ENCODE measurements around the gene CSKMT. TPM values are rescaled to one million over a fixed set of nuclear protein-coding genes. Genes with fewer than 3 reads are reported as not detected.

The CSKMT gene
- total RNA-seq, 2 experiments from 2014 or later, result 17.8 to 18.8 TPM

- CTCF ChIA-PET, result interaction anchor here (2.7 kb wide), 1 partner anchor 11 kb away, joined by 8 read pairs; the partner anchor contains the start of genes LBHD1 and UQCC3
- peaks cover 18% of the 10 kb centered on the region for H3K36me3 Mint-ChIP-seq (ENCODE audit: low read depth)
- POLR2A ChIA-PET, result no interaction called here
Measured at GRCh38 chr11:62682518-62682917, 17.4 kb downstream of the CSKMT start.

GRCh38 chr11:62687508-62688396 lies 22.6 kb downstream of the CSKMT start:
- POLR2A ChIA-PET, result interaction anchor here (1.0 to 1.6 kb wide), 3 partner anchors 18 to 35 kb away, joined by 3 to 5 read pairs (median 3); partner anchors contain the start of genes C11orf98, CSKMT and INTS5
- Histone ChIP-seq H3K27me3 (ENCODE audit: control insufficient read depth in 1 of 2, insufficient read depth in 2 of 2, low read length in 2 of 2) (peaks cover 10 to 11% of the 10 kb centered on the region in 2 experiments), H3K4me3 (ENCODE audit: low read length) (no peak overlapping the region), H3K9me3 (ENCODE audit: control insufficient read depth in 1 of 2, insufficient read depth in 1 of 2, low read length in 2 of 2) (peaks cover 0 to 6% of the 10 kb centered on the region in 2 experiments), H3K36me3 (ENCODE audit: insufficient read depth, low read length) (peaks cover 21% of the 10 kb centered on the region), H3K27ac (ENCODE audit: low read depth in 1 of 2, low read length in 2 of 2) (no peak overlapping the region), H3K4me1 (ENCODE audit: insufficient read depth, low read length) (no peaks in the 10 kb centered on the region)
- ATAC-seq (ENCODE audit: poor library complexity) (no peak), DNase-seq (no peak)
- Mint-ChIP-seq H3K4me3 (no peak overlapping the region), H3K27me3 (peaks cover 11% of the 10 kb centered on the region), H3K36me3 (ENCODE audit: low read depth) (peaks cover 19% of the 10 kb centered on the region), H3K9me3 (no peaks in the 10 kb centered on the region), H3K4me1 (ENCODE audit: low read depth) (no peaks in the 10 kb centered on the region), H3K27ac (no peak overlapping the region)
- intact Hi-C loops (cut with DNase I, micrococcal nuclease), result no loop called here
- CTCF ChIA-PET, result no interaction called here
- TF ChIP-seq, protein P1, sequence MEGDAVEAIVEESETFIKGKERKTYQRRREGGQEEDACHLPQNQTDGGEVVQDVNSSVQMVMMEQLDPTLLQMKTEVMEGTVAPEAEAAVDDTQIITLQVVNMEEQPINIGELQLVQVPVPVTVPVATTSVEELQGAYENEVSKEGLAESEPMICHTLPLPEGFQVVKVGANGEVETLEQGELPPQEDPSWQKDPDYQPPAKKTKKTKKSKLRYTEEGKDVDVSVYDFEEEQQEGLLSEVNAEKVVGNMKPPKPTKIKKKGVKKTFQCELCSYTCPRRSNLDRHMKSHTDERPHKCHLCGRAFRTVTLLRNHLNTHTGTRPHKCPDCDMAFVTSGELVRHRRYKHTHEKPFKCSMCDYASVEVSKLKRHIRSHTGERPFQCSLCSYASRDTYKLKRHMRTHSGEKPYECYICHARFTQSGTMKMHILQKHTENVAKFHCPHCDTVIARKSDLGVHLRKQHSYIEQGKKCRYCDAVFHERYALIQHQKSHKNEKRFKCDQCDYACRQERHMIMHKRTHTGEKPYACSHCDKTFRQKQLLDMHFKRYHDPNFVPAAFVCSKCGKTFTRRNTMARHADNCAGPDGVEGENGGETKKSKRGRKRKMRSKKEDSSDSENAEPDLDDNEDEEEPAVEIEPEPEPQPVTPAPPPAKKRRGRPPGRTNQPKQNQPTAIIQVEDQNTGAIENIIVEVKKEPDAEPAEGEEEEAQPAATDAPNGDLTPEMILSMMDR (IDR thresholded peaks at IDR 0.05), result no peak

More at GRCh38 chr11:62682518-62682917, 17.4 kb downstream of the CSKMT start:
- Histone ChIP-seq H3K27ac (ENCODE audit: low read depth in 1 of 2, low read length in 2 of 2) (no peak overlapping the region), H3K4me3 (ENCODE audit: low read length) (no peak overlapping the region), H3K4me1 (ENCODE audit: insufficient read depth, low read length) (peaks cover 23% of the 10 kb centered on the region), H3K27me3 (ENCODE audit: control insufficient read depth in 1 of 2, insufficient read depth in 2 of 2, low read length in 2 of 2) (peaks cover 5 to 6% of the 10 kb centered on the region in 2 experiments), H3K9me3 (ENCODE audit: control insufficient read depth in 1 of 2, insufficient read depth in 1 of 2, low read length in 2 of 2) (no peaks in the 10 kb centered on the region), H3K36me3 (ENCODE audit: insufficient read depth, low read length) (peaks cover 8% of the 10 kb centered on the region)
- no peak for DNase-seq
- H3K27ac Mint-ChIP-seq, result no peak overlapping the region
- TF ChIP-seq, protein P1 (IDR thresholded peaks at IDR 0.05), result no peak
- peaks cover 7% of the 10 kb centered on the region for H3K27me3 Mint-ChIP-seq
- intact Hi-C loops (cut with DNase I, micrococcal nuclease), result no loop called here
- no peak overlapping the region for H3K4me3 Mint-ChIP-seq
- no peak for ATAC-seq (ENCODE audit: poor library complexity)
- no peaks in the 10 kb centered on the region for H3K9me3 Mint-ChIP-seq
- peaks cover 23% of the 10 kb centered on the region for H3K4me1 Mint-ChIP-seq (ENCODE audit: low read depth)

- Mint-ChIP-seq H3K36me3 (ENCODE audit: low read depth) (peaks cover 22% of the 10 kb centered on the region), H3K27ac (no peak overlapping the region), H3K4me1 (ENCODE audit: low read depth) (no peaks in the 10 kb centered on the region), H3K27me3 (peaks cover 11% of the 10 kb centered on the region), H3K9me3 (no peaks in the 10 kb centered on the region), H3K4me3 (no peak overlapping the region)
- Histone ChIP-seq H3K27ac (ENCODE audit: low read depth in 1 of 2, low read length in 2 of 2) (no peak overlapping the region), H3K27me3 (ENCODE audit: control insufficient read depth in 1 of 2, insufficient read depth in 2 of 2, low read length in 2 of 2) (peaks cover 10 to 11% of the 10 kb centered on the region in 2 experiments), H3K36me3 (ENCODE audit: insufficient read depth, low read length) (peaks cover 24% of the 10 kb centered on the region), H3K9me3 (ENCODE audit: control insufficient read depth in 1 of 2, insufficient read depth in 1 of 2, low read length in 2 of 2) (peaks cover 0 to 6% of the 10 kb centered on the region in 2 experiments), H3K4me3 (ENCODE audit: low read length) (no peak overlapping the region), H3K4me1 (ENCODE audit: insufficient read depth, low read length) (no peaks in the 10 kb centered on the region)
- no peak for ATAC-seq (ENCODE audit: poor library complexity)
- TF ChIP-seq, protein P1 (IDR thresholded peaks at IDR 0.05), result no peak
- ChIA-PET POLR2A (interaction anchor here (1.0 to 1.6 kb wide), 2 partner anchors 18 to 23 kb away, joined by 3 to 5 read pairs; partner anchors contain the start of genes C11orf98 and CSKMT), CTCF (interaction anchor here (0.9 kb wide), 1 partner anchor 8 kb away, joined by 4 read pairs; no protein-coding TSS in a partner anchor)
- intact Hi-C loops (cut with DNase I, micrococcal nuclease), result no loop called here
- no peak for DNase-seq
Measured at GRCh38 chr11:62688491-62688890, 23.4 kb downstream of the CSKMT start.

All from CD4-positive, alpha-beta T cell (primary cell).